Stimulated activated CD8-positive, alpha-beta memory T cell treated with anti-CD3 and anti-CD28 coated beads, Interleukin-12 subunit alpha, Interleukin-12 subunit beta, amount 100 ng/mL, for 4 hours (primary cell): Measurements from ENCODE around the gene SLC2A4.
A peak's percentile ranks its signal among the peaks of the same experiment; 100 is the strongest.

Source experiments
- DNase-seq: peaks from one replicate; pipeline ENCODE4 v3.0.0-alpha.2; 2020; ENCODE audit warnings: low read depth

Gene SLC2A4

GRCh38 chr17:7279448-7279847 lies 2.1 kb upstream of the SLC2A4 start:
- no peak for DNase-seq

- DNase-seq, result peak; percentile 72
Measured at GRCh38 chr17:7280519-7281073, 922 bp upstream of the SLC2A4 start.

GRCh38 chr17:7281953-7282751 lies 634 bp downstream of the SLC2A4 start:
- no peak for DNase-seq

GRCh38 chr17:7282752-7283321 lies 1.3 kb downstream of the SLC2A4 start:
- no peak for DNase-seq

- DNase-seq, result no peak
Measured at GRCh38 chr17:7283471-7284216, 2.1 kb downstream of the SLC2A4 start.

GRCh38 chr17:7284911-7285310 lies 3.4 kb downstream of the SLC2A4 start:
- DNase-seq, result no peak

DNA sequence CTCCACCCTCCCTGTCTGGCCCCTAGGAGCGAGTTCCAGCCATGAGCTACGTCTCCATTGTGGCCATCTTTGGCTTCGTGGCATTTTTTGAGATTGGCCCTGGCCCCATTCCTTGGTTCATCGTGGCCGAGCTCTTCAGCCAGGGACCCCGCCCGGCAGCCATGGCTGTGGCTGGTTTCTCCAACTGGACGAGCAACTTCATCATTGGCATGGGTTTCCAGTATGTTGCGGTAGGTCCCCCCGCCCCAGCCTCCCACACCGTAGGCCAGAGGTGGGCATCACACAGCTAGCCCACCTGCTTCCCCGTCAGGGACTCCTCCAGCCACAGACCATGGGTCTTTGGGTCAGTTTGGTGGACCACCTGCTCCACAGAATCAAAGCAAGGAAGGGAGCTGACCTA lies 4.2 kb downstream of the SLC2A4 start:
- no peak for DNase-seq

DNA sequence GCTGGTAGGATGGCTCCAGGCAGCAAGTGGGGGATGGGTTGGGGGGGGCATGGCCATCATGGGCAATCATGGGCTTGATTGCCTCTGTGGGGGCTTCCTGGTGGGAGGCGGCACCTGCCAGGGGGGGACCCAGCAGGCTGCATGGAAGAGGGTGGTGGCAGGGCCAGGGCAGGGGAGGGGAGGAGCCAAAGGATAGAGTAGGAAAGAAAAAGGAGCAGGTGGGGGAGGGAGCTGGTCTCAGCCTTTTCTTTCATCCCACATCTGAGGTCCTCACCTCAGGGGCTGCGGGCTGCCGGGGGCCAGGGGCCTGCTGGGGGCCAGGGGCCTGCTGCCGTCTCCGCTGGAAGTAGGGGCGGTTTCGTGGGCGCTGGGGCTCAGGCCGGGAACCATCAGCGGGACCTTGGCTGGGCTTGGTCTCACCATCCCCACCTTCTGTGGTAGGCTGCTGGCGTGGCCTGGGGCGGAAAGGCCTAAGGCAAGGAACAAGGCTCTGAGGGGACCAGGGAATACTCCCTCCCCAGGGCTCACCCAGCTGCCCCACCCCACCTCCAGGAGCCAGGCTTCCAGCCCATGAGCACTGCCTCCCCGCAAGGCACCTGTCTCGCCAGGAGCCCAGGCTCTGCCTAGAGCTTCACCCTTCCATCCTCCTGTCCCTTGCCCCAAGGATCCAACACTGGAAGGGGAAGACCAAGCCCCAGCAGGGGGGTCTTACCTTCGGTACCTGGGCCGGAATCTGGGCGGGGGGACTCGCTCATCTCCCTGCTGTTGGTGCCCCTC lies 7.9 kb downstream of the SLC2A4 start:
- DNase-seq, result no peak

DNA sequence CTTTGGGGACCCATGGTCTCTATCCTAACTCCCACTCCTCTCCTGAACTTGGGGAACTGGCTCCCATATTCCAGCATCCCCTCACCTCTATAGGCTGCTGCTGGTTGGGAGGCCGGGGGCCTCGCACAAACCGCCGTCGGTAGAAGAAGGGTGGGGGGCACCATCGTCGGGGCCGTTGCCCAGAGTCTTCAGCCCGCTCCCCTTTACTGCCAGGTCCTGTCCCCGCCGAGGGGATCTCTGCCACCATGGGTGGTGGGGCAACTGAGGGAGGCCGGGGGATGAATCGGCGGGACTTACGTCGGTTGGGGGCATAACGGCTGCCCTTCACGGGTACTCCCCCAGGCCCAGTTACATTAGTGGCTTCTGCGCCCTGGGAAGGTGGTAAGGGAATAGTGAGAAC lies 8.6 kb downstream of the SLC2A4 start:
- DNase-seq, result no peak

- no peak for DNase-seq
Measured at GRCh38 chr17:7290685-7291084, 9.2 kb downstream of the SLC2A4 start.

GRCh38 chr17:7292194-7292593 lies 10.7 kb downstream of the SLC2A4 start:
- no peak for DNase-seq

GRCh38 chr17:7292729-7293128 lies 11.2 kb downstream of the SLC2A4 start:
- no peak for DNase-seq

GRCh38 chr17:7293159-7293558 lies 11.6 kb downstream of the SLC2A4 start:
- no peak for DNase-seq

DNA sequence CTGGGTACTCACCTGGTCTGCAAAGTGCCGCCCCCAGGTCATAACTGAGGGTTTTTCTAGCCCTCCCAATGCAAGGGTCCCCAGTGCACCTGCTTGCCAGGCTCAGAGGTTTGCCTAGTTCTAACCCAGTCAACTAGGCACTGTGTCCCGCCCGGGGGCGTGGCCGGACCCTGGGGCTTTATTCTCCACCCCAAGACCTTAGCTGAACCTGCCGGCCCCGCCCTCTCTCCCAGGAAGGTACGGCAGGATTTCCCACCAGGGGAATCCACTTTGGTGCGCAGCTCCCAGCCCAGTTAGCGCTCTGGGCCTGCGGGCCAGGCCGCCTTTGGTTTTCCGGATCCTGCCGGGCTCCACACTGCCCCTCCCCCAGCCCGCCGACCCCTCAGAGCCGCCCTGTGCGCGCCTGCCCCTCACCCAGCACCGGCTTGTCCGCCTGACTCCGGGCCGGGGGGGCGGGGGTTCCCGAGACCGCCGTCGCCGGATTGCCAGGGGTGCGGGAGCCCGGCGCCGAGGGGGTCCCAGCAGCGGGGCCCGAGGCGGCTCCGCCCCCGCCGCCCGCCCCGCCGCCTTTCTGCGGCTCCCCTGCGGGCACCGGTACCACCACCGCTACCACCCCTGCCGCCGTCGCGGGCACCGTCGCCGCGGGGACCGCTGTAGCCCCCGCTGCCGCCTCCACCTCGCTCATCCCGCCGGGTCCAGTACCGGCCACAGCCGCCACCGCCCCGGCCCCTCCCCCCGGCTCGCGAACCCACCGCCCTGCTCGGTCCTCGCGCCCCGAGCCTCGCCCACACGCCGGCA lies 12.5 kb downstream of the SLC2A4 start:
- no peak for DNase-seq

GRCh38 chr17:7294614-7295153 lies 13.2 kb downstream of the SLC2A4 start, which contains the start of gene YBX2:
Gene YBX2, minus strand, starts transcription at chr17:7294639. Its CDS starts 139 bp downstream, at chr17:7294500.
- peak; percentile 59 for DNase-seq

GRCh38 chr17:7295230-7296180 lies 14.0 kb downstream of the SLC2A4 start:
- DNase-seq, result no peak

DNA sequence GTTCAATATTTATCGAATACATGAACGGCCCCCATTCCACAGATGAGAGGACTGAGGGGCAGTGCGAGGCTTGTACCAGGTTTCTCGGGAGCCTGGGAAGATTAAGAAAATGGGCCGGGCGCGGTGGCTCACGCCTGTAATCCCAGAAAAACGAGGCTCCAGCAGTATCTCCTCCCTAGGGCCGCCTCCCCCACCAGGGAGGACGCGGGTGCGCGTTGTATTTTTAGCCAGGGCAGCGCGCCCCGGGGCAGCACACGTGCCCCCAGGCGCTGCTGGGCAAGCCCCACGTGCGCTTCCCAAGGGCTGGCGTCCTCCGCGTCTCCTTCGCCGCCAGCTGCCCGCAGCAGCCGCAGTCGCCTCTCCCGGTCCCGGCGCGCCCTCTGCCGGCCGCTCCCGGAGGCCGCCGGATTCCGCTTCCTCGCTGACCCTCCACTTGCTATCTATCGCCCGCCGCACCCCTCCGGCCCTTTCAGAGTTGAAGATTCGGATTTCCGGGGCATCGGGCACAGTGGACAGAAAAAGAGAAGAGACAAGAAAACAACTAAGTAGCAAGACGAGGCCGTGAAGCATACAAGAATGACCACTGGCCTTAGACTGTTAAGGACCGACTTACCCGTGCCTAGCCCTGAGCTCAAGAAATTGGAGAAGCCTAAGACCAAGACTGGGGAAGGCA lies 14.8 kb downstream of the SLC2A4 start:
- peak; percentile 49 for DNase-seq

DNA sequence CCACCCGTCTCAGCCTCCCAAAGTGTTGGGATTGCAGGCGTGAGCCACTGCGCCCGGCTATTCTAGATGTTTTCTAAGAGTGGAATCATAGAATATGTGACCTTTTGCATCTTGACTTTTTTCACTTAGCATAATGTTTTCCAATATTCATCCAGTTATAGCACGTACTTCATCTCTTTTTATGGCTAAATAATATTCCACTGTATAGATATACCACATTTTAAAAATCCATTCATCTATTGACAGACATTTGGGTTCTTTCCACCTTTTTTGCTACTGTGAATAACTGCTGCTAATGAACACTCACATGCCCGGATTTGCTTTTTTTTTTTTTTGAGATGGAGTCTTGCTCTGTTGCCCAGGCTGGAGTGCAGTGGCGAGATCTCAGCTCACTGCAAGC lies 22.7 kb downstream of the SLC2A4 start:
- DNase-seq, result no peak
